Right atrium auricular region (tissue), 2 donors: ENCODE data around the gene FBXO38. TPM values are rescaled to one million over a fixed set of nuclear protein-coding genes. Genes with fewer than 3 reads are reported as not detected.
A peak's percentile ranks its signal among the peaks of the same experiment; 100 is the strongest.

Source experiments
- DNase-seq: peaks from one replicate; pipeline ENCODE4 v3.0.0-alpha.2; 2019; ENCODE audit warnings: low spot score
- H3K27ac ChIP-seq, 2 donors: fragments of 200-600 bp; sonication (generic); 1 replicate in 1 of 2; 2 replicates in 1 of 2; pipeline ENCODE4 v1.5.1; 2016 to 2019
- H3K27me3 ChIP-seq, 2 donors: fragments of 200-600 bp; sonication (generic); one replicate each; pipeline versions ENCODE4 v1.5.1 to v1.6.0; 2017 to 2019
- H3K36me3 ChIP-seq: fragments of 200-600 bp; sonication (generic); one replicate; pipeline ENCODE4 v1.5.1; 2016
- H3K4me1 ChIP-seq, 2 donors: fragments of 200-600 bp; sonication (generic); one replicate each; pipeline versions ENCODE4 v1.5.1 to v1.6.0; 2017 to 2019
- H3K4me3 ChIP-seq, 2 donors: fragments of 200-600 bp; sonication (generic); 1 replicate in 1 of 2; 2 replicates in 1 of 2; pipeline ENCODE4 v1.5.1; 2017 to 2019; ENCODE audit warnings: mild to moderate bottlenecking in 1 of 2, moderate library complexity in 1 of 2
- H3K9me3 ChIP-seq, 2 donors: fragments of 200-600 bp; sonication (generic); one replicate each; pipeline ENCODE4 v1.5.1; 2019
- total RNA-seq, 2 donors: library from RNA; depleted of rRNA; stranded (reverse); fragments of >200 nt; gene quantifications; one replicate each; pipeline ENCODE4 v1.1.0, GENCODE V29; 2016
- TF ChIP-seq, protein P1 (sequence below), 2 donors: fragments of 200-600 bp; sonication (generic); IDR thresholded peaks; one replicate each; pipeline ENCODE4 v1.5.1; 2019; ENCODE audit warnings: antibody characterized with exemption in 2 of 2

The FBXO38 gene, protein sequence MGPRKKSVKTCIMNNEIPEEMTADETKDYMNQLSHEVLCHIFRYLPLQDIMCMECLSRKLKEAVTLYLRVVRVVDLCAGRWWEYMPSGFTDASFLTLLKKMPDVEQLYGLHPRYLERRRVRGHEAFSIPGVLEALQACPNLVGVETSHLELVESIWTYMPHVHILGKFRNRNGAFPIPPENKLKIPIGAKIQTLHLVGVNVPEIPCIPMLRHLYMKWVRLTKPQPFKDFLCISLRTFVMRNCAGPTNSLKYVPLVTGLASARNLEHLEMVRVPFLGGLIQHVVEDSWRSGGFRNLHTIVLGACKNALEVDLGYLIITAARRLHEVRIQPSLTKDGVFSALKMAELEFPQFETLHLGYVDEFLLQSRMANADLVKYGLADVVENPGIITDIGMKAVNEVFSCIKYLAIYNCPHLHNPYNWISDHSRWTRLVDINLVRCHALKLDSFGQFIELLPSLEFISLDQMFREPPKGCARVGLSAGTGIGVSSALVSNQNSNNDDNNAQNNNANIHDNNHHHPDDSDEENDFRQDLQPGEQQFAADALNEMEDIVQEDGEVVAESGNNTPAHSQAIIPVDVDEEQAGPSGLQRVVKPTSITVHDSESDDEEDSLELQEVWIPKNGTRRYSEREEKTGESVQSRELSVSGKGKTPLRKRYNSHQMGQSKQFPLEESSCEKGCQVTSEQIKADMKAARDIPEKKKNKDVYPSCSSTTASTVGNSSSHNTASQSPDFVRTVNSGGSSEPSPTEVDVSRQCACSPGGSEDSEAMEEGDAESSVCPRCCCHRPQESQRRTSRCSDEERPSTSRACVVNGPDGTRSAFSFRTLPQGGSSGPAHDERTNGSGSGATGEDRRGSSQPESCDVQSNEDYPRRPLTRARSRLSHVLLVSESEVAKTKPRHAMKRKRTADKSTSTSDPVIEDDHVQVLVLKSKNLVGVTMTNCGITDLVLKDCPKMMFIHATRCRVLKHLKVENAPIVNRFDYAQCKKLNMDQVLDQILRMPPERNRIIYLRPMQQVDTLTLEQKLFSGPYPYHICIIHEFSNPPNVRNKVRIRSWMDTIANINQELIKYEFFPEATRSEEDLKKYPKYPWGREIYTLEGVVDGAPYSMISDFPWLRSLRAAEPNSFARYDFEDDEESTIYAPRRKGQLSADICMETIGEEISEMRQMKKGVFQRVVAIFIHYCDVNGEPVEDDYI
- total RNA-seq, result 10 to 100 TPM; 32.2 to 36.7 TPM

DNA sequence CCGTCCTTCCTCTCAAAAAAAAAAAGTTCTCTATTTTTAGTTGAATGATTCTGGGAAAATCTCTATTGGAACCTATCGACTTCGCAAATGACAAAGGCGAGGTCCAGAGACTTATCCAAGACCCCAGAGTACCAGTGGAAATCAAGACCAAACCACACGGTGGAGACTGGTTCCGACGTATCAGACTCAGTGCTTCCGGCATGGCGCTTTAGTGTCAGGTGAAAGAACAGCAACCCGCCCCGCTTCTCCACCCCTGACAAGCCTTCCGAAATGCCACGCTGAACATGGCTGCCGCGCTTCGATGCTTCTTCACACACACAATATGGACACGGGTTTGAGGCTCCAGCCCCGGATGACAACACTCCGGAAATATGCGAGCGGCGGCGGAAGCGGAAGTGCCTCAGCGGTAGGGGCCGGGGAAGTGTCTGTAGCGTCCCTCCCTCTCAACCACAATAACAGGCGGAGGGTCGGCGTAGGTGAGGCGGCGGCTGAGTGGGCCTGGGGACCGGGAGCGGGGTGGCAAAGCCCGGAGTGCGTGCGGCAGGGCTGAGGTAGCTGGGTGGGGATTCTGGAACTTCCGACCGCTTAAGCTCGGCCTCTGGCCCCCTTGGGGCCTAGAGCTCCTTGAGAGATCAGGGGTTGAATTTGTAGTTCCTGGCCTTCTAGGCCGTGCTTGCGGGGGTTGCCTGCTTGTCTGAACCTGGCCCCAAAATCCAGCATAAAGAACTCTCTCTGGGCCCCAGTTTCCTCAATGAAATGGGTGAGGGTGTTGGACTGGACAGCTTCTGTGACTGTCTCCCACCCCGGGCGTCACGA is at the start of gene FBXO38:
FBXO38 (plus strand) TSS at position 395 of the 816 bp plus-strand sequence. CDS start 10,819 bp downstream, outside the sequence.
- Histone ChIP-seq H3K4me3 (peak within 1 kb of the TSS; percentile 85 to 88), H3K36me3 (no peaks in the 10 kb centered on the region), H3K4me1 (peaks cover 0 to 32% of the 10 kb centered on the region in 2 donors), H3K9me3 (no peaks in the 10 kb centered on the region), H3K27ac (peak within 1 kb of the TSS; percentile 92 to 93), H3K27me3 (no peaks in the 10 kb centered on the region)
- TF ChIP-seq, protein P1, sequence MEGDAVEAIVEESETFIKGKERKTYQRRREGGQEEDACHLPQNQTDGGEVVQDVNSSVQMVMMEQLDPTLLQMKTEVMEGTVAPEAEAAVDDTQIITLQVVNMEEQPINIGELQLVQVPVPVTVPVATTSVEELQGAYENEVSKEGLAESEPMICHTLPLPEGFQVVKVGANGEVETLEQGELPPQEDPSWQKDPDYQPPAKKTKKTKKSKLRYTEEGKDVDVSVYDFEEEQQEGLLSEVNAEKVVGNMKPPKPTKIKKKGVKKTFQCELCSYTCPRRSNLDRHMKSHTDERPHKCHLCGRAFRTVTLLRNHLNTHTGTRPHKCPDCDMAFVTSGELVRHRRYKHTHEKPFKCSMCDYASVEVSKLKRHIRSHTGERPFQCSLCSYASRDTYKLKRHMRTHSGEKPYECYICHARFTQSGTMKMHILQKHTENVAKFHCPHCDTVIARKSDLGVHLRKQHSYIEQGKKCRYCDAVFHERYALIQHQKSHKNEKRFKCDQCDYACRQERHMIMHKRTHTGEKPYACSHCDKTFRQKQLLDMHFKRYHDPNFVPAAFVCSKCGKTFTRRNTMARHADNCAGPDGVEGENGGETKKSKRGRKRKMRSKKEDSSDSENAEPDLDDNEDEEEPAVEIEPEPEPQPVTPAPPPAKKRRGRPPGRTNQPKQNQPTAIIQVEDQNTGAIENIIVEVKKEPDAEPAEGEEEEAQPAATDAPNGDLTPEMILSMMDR (IDR thresholded peaks at IDR 0.05), result peak in 1 of 2 donors; percentile 33
- DNase-seq, result peak; percentile 98

DNA sequence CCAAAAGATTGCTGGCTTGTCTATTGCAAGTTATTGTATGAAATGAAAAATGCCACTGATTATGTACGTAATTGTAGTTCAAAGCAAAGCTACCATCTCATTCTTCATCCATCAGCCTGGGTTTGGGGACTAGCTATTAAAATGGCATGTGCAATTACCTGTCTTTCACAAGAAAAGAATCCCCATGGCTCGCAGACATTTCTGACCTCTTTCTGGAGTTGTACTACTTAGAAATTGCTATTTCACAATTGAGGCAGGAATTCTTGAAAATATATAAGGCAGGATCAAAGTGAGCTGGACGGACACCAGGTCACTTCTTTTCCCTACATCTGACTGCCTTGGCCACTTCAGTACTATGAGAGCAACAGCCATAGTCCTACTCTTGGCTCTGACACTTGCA is 48.5 kb upstream of the FBXO38 start, which contains the start of gene SPINK9:
SPINK9 (plus strand) TSS at position 301 of the 400 bp plus-strand sequence; CDS start at position 356, 55 bp downstream.
- no peaks in the 10 kb centered on the region for H3K36me3 ChIP-seq
- H3K4me3 ChIP-seq, result no peak within 1 kb of the TSS
- TF ChIP-seq, protein P1 (IDR thresholded peaks at IDR 0.05), result no peak
- H3K9me3 ChIP-seq, result no peaks in the 10 kb centered on the region
- no peak within 1 kb of the TSS for H3K27ac ChIP-seq
- H3K4me1 ChIP-seq, result no peaks in the 10 kb centered on the region
- DNase-seq, result no peak
- H3K27me3 ChIP-seq, result no peaks in the 10 kb centered on the region

DNA sequence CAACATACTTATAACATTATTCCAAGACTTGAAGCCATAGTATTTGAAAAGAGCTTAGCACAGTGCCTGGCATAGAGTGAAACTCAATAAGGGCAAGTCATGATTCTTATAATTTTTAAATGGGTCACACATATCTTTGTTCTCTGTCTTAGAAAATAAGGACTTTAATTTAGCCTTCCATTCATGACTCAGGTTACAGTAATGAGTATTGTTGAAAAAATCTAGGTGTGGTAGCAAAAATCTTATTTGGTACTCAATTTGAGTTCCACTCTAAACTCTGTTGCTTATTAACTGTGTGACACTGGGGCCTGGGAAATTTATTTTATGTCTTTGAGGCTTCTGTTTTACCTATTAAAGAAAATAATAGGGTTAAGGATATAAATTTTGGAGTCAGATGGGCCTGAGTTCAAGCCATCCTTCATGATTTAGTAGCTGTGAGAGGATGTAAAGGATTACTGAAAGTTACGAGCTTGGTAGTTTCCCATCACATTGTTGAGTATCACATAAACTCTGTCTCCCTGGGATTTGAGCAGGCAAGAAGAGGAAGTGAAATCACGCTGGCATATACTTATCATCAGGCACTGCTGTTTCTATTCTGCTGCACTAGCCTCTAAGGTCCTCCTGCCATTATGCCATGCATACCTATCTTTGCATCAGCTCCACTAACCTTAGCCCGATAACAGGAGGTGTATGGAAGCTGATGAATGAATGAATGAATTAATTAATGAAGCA is 46.9 kb upstream of the FBXO38 start:
- Histone ChIP-seq H3K27me3 (no peaks in the 10 kb centered on the region), H3K36me3 (no peaks in the 10 kb centered on the region), H3K4me1 (no peaks in the 10 kb centered on the region), H3K9me3 (no peaks in the 10 kb centered on the region), H3K4me3 (no peak overlapping the region), H3K27ac (no peak overlapping the region)
- no peak for DNase-seq
- TF ChIP-seq, protein P1 (IDR thresholded peaks at IDR 0.05), result no peak

DNA sequence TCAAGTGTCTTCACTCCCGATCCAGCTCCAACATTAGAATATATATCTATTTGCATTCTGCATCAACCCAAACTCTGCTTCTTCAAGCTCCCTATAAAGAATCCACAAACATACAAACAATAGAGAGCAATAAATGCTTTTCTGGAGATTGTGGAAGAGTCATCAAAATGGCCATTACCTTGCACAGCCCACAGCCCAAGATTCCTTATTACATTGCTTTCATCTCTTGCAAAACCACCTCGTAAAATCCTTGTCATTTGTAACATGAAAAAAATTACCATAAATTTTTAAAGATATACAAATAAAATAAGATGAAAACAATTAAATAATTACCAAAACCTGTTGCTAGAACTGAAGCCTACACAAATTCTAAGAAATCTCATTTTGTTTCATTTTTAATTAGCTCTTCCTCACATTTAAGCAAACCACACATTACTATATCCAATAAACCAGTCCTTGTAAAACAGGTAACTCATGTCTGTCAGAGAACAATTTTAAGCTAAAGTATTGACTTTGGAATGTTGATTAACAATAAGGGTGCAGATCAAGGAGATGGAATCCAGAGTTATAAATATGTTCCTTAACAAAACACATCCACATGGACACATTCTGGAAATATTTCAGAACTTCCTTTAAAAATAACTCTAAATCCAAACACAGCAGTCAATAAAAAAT is 41.2 kb upstream of the FBXO38 start:
- TF ChIP-seq, protein P1 (IDR thresholded peaks at IDR 0.05), result no peak

More for the DNA sequence above, 41.2 kb upstream of the FBXO38 start:
- no peaks in the 10 kb centered on the region for H3K27me3 ChIP-seq
- DNase-seq, result no peak
- no peak overlapping the region for H3K27ac ChIP-seq
- H3K4me1 ChIP-seq, result no peaks in the 10 kb centered on the region
- no peaks in the 10 kb centered on the region for H3K9me3 ChIP-seq
- H3K4me3 ChIP-seq, result no peak overlapping the region
- no peaks in the 10 kb centered on the region for H3K36me3 ChIP-seq
